Measurements from ENCODE around the gene ZBTB20. TPM values are rescaled to one million over a fixed set of nuclear protein-coding genes. Genes with fewer than 3 reads are reported as not detected.

The ZBTB20 gene
- total and polyA plus RNA-seq, 8 donors = 0.15 to 149 (median 38.5) TPM

DNA sequence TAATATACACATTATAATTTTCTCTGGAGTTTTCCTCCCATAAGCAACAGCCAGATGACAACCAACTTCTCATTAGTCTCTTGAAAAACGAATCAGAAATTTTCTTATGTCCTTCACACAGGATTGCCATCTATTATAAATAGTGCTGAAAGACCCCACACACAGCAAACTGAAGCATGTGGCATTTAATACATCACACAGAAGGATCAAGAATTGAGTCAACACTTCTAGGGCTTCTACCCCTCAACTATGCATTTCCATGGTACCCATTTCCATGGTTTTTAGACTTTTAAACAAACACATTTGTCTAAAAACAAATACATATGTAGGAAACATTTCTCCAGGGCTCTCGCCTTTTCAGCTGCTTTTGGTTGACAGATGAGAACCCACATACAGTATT lies 282.1 kb downstream of the ZBTB20 start:
- H3K4me1 ChIP-seq = peaks cover 0 to 46% (median 15%) of the 10 kb centered on the region in 4 donors
- no peak for TF ChIP-seq POLR2A (IDR thresholded peaks at IDR 0.05)
- no peak for TF ChIP-seq EP300 (IDR thresholded peaks at IDR 0.05)
- no peak for TF ChIP-seq POLR2AphosphoS5 (IDR thresholded peaks at IDR 0.05)
- TF ChIP-seq, protein P1, sequence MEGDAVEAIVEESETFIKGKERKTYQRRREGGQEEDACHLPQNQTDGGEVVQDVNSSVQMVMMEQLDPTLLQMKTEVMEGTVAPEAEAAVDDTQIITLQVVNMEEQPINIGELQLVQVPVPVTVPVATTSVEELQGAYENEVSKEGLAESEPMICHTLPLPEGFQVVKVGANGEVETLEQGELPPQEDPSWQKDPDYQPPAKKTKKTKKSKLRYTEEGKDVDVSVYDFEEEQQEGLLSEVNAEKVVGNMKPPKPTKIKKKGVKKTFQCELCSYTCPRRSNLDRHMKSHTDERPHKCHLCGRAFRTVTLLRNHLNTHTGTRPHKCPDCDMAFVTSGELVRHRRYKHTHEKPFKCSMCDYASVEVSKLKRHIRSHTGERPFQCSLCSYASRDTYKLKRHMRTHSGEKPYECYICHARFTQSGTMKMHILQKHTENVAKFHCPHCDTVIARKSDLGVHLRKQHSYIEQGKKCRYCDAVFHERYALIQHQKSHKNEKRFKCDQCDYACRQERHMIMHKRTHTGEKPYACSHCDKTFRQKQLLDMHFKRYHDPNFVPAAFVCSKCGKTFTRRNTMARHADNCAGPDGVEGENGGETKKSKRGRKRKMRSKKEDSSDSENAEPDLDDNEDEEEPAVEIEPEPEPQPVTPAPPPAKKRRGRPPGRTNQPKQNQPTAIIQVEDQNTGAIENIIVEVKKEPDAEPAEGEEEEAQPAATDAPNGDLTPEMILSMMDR (IDR thresholded peaks at IDR 0.05) = no peak
- no peaks in the 10 kb centered on the region for H3K9me3 ChIP-seq
- DNase-seq = no peak
- WGBS, 5 donors = 82 to 92% (median 86%) methylated on average over 2 of the region's 2 CpGs
- intact Hi-C loops (cut with DNase I; ENCODE audit: low total_unique reads) = no loop called here
- no peaks in the 10 kb centered on the region for H3K36me3 ChIP-seq
- no peak overlapping the region for H3K27ac ChIP-seq
- H3K27me3 ChIP-seq = no peaks in the 10 kb centered on the region
- no peak overlapping the region for H3K4me3 ChIP-seq

DNA sequence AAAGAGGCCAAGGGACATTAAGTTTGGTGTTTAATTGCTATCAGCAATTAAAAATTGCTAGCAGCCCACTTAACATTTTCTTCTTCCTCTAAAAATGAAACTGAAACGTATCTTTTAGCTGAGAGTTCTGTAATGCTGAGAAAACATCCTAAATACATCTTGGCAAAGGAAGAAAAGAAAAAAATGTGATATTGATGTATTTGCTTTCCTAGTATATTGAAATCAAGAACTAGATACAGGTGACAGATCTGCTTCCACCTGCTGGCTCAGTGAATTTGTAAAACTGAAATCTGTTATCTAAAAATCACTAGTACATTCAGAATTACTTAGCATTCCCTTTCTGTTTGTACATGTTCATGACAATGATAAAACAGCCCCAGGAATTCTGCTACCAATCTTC lies 283.2 kb downstream of the ZBTB20 start:
- no peak for DNase-seq
- Histone ChIP-seq H3K9me3 (no peaks in the 10 kb centered on the region), H3K27ac (peak overlapping the region in 4 of 5 donors; percentile 25 to 63 (median 40)), H3K4me1 (peaks cover 0 to 44% (median 15%) of the 10 kb centered on the region in 4 donors), H3K4me3 (peak overlapping the region in 3 of 4 donors; percentile 14 to 17 (median 16)), H3K27me3 (no peaks in the 10 kb centered on the region), H3K36me3 (no peaks in the 10 kb centered on the region)
- TF ChIP-seq, protein P1 (IDR thresholded peaks at IDR 0.05) = no peak
- intact Hi-C loops (cut with DNase I; ENCODE audit: low total_unique reads) = no loop called here
- WGBS, 5 donors = 0 to 8% (median 6%) methylated on average over 1 of the region's 1 CpG

DNA sequence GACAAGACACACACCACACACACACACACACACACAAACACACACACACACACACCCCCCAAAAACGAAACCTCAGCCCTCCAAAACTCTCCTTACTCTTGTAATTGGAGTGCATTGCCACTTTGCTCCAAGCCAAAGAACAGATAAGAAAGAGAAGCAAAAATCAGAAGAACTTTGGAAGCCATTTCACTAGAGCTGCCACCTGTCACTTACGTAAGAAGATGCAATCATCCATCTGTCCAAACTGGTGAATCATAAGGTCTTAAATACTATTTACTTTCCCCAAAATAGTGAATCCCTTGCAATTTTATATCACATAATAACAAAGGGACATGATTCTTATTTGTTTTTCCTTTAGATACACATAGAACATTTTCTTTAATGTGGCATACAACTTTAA lies 285.4 kb downstream of the ZBTB20 start:
- Histone ChIP-seq H3K36me3 (no peaks in the 10 kb centered on the region), H3K4me3 (no peak overlapping the region), H3K27me3 (no peaks in the 10 kb centered on the region), H3K27ac (no peak overlapping the region), H3K4me1 (peaks cover 0 to 43% (median 20%) of the 10 kb centered on the region in 4 donors), H3K9me3 (no peaks in the 10 kb centered on the region)
- DNase-seq = no peak
- intact Hi-C loops (cut with DNase I; ENCODE audit: low total_unique reads) = no loop called here
- TF ChIP-seq EP300 (IDR thresholded peaks at IDR 0.05) = no peak
- no peak for TF ChIP-seq POLR2A (IDR thresholded peaks at IDR 0.05)
- no peak for TF ChIP-seq POLR2AphosphoS5 (IDR thresholded peaks at IDR 0.05)
- TF ChIP-seq, protein P1 (IDR thresholded peaks at IDR 0.05) = no peak
- 53 to 73% (median 69%) methylated on average over 2 of the region's 2 CpGs for WGBS, 5 donors

DNA sequence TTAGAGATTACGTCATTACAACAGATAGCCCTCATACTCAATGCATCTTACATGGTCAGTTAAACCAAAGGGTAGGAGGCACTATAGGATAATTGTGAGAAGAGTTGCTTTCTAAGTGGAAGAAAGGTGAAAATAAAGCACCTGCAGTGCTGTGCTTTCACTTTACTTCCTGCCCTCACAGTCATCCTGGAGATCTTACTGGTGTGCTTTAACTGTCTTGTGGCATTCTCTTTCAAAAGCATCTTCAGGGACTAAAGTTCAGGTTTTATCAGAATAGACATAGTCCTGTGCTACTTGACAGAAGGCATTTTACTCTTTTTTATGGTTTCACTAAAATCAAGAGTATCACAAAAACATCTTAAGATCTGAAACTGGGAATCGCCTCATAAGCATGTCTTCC lies 286.6 kb downstream of the ZBTB20 start:
- Histone ChIP-seq H3K4me3 (no peak overlapping the region), H3K27me3 (no peaks in the 10 kb centered on the region), H3K9me3 (no peaks in the 10 kb centered on the region), H3K4me1 (peaks cover 0 to 44% (median 21%) of the 10 kb centered on the region in 4 donors), H3K27ac (no peak overlapping the region), H3K36me3 (no peaks in the 10 kb centered on the region)
- no peak for DNase-seq
- WGBS, 5 donors = 94 to 100% (median 96%) methylated on average over 2 of the region's 2 CpGs
- intact Hi-C loops (cut with DNase I; ENCODE audit: low total_unique reads) = no loop called here
- TF ChIP-seq EP300 (IDR thresholded peaks at IDR 0.05) (no peak), POLR2AphosphoS5 (IDR thresholded peaks at IDR 0.05) (no peak), POLR2A (IDR thresholded peaks at IDR 0.05) (no peak)
- TF ChIP-seq, protein P1 (IDR thresholded peaks at IDR 0.05) = no peak

Data from stomach (tissue), 9 donors.